Activated CD8-positive, alpha-beta memory T cell treated with anti-CD3 and anti-CD28 coated beads for 24 hours (primary cell): ENCODE measurements around the gene COA1.
A peak's percentile ranks its signal among the peaks of the same experiment; 100 is the strongest.
"Not testable (repeated sequence)": the region's sequence is repeated elsewhere in the genome, so short reads cannot be mapped to it uniquely, and the experiment has no call there.

Experiments used
- DNase-seq: peaks from one replicate; pipeline ENCODE4 v3.0.0-alpha.2; 2020

The COA1 gene

GRCh38 chr7:43650457-43651052, 78.8 kb downstream of the COA1 start:
- no peak for DNase-seq

GRCh38 chr7:43649755-43650274, 79.5 kb downstream of the COA1 start:
- no peak for DNase-seq

- DNase-seq, result no peak
These were observed 80.6 kb downstream of the COA1 start for GRCh38 chr7:43648473-43649406.

- DNase-seq, result peak; percentile 80
These were observed 81.5 kb downstream of the COA1 start for GRCh38 chr7:43647673-43648472.

GRCh38 chr7:43647339-43647672, 82.0 kb downstream of the COA1 start:
- DNase-seq, result no peak

GRCh38 chr7:43646603-43647338, 82.6 kb downstream of the COA1 start:
- DNase-seq, result no peak

GRCh38 chr7:43645699-43646226, 83.6 kb downstream of the COA1 start:
- DNase-seq, result no peak

GRCh38 chr7:43643846-43644245, 85.5 kb downstream of the COA1 start:
- no peak for DNase-seq

GRCh38 chr7:43642897-43643630, 86.3 kb downstream of the COA1 start:
- DNase-seq, result no peak

GRCh38 chr7:43640679-43641078, 88.6 kb downstream of the COA1 start:
- DNase-seq, result no peak

- DNase-seq, result no peak
These were observed 89.3 kb downstream of the COA1 start for GRCh38 chr7:43639858-43640491.

GRCh38 chr7:43637114-43637806, 92.1 kb downstream of the COA1 start:
- no peak for DNase-seq

GRCh38 chr7:43636093-43636492, 93.2 kb downstream of the COA1 start:
- DNase-seq, result no peak

- DNase-seq, result no peak
These were observed 94.9 kb downstream of the COA1 start for GRCh38 chr7:43634384-43634783.

- DNase-seq, result no peak
These were observed 96.6 kb downstream of the COA1 start for GRCh38 chr7:43632746-43633145.

GRCh38 chr7:43631559-43631958, 97.8 kb downstream of the COA1 start:
- DNase-seq, result no peak

- no peak for DNase-seq
These were observed 98.8 kb downstream of the COA1 start for GRCh38 chr7:43630482-43630881.

- no peak for DNase-seq
These were observed 99.5 kb downstream of the COA1 start for GRCh38 chr7:43629857-43630256.

GRCh38 chr7:43628431-43628830, 100.9 kb downstream of the COA1 start:
- no peak for DNase-seq

GRCh38 chr7:43627798-43628197, 101.5 kb downstream of the COA1 start:
- DNase-seq, result not testable (repeated sequence)

- no peak for DNase-seq
These were observed 102.6 kb downstream of the COA1 start for GRCh38 chr7:43626695-43627094.
